Activated CD4-positive, CD25-positive, alpha-beta regulatory T cell treated with anti-CD3 and anti-CD28 coated beads, Interleukin-2, amount 50 U/mL, for 16 hours (primary cell): ENCODE measurements around the gene LRP1B.

ENCODE experiments used
- DNase-seq: peaks from one replicate; pipeline ENCODE4 v3.0.0-alpha.2; 2020; ENCODE audit warnings: low read depth, low spot score

LRP1B gene

DNA sequence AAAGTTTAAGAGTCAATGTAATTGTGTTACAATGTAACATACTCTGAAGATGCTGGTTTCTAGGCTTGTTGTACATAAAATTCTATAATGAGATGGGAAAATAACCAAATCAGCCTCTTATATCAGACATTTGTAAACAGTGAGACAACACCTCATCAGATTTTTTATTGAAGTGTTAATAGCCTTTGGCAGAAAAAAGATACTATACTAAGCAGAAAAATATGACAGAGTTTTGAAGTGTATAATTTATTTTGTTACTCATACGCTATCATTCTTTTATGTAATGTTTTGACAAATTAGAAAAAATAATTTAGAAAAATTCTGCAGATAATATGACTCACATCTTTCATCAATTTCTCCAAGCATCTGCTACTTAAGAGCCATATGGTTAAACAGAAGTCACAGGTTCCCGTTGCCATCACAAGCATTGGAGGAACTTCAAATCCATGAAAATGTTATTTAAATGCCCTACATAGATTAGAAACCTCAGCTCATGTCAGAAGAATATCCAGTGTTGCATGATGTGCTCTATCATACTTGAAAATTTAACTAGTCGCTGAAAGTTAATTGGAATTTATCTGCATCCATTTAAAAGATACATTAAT, 535.4 kb downstream of the LRP1B start:
- DNase-seq = no peak

DNA sequence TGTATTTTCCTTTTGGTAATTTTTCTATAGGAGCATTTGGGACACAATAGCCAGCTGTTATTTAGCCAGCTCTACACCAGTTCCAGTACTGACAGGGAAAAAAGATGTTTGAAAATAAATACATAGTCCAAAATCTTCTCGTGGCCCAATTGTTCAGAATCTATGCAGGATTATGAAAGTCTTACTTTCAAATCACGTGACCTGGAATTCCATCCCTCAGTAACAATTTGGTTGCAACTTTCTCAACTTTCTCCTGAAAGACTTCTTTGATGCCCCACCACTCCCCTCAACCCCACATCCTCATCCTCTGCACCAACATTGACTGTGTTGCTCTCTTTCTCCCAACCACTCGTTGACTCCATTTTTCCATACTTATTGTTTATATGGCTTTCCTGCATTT, 539.0 kb downstream of the LRP1B start:
- no peak for DNase-seq

DNA sequence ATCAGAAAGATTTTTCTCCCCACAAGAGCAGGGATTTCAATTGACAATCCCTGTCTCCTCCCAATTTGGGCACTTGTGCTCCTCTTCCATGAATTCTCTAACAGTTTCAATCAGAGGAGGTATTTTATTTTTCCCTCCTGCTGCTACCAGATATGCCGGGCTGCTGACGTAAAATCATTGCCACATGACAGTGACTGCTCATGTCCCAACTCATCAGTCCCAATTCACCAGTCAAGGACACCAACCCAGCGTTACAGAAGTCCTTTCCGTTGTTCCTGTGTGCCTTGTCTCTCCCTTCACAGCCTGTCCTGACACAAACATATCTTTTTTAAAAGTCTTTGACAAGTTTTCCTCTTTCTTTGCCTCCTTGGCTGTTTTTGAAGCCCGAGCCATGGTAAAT, 540.2 kb downstream of the LRP1B start:
- no peak for DNase-seq

DNA sequence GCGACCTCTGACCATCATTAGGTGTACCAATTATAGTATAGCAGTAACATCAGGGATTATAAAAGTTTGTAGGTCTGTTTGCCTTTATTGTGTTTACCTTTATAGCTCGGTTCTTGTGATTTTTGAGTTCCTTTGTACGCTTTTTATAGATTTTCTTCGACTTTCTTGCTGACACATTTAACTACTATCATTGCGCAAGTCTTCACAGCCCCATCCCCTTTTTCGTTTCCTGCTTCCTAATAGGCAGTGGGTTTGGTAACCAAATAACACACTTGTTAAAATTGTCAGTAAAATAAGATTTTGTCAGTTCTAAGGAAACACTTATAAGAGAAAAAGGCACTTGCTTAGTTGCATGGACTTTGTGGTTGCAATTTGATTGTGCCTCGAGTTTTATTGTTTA, 541.5 kb downstream of the LRP1B start:
- no peak for DNase-seq

DNA sequence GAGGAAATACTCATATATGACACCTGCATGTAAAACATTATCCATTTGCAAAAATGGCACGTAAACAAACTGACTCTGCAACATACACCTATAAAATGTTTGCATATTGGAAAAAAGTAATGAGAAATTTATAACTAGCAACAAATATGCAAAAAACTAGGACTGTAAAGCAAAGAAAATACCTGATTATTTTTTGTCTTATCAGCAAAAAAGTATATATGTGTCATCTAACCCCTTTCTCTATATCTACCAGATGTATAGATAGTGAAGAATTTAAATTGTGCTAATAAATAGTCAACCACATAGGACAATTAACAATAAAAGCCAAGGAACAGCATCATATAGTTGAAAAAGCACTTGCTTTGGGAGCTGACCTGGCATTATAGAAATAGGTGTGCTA, 543.8 kb downstream of the LRP1B start:
- DNase-seq = no peak

DNA sequence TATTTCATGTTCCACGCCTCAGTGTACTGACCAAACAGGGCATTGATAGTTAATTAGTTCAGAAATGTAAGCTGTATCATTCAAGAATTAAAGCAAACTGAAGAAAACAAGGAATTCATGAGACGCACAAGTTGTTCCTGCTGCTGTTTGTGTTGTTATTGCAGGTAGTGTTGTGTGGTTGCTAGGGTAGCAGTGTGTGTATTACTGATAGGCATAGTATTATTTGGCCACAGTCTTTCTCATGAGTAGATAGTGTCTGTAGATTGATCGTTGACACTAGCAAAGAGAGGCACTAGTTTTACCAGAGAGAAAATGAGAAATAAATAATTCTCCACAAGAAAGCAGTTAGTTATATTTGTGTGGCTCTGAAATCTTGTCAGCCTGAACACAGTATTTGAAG, 548.6 kb downstream of the LRP1B start:
- no peak for DNase-seq

DNA sequence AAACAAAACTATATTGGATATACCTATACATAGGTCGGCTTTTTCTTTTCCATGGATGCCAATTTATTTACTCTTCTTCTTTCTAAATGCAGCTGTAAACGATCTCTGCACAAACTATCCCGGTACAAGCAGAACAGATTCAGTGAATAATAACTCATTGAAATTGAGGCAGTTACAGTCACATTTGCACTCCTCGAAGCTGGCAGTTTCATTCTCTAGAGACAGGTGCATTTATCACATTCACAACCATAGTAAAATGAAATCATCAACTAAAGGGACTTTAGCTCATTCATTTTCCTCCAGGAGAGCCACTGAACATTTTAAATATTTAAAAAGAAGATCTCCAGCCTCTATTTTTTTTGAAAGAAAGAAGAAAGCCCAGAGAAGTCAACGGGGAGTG, 551.7 kb downstream of the LRP1B start:
- DNase-seq = no peak

DNA sequence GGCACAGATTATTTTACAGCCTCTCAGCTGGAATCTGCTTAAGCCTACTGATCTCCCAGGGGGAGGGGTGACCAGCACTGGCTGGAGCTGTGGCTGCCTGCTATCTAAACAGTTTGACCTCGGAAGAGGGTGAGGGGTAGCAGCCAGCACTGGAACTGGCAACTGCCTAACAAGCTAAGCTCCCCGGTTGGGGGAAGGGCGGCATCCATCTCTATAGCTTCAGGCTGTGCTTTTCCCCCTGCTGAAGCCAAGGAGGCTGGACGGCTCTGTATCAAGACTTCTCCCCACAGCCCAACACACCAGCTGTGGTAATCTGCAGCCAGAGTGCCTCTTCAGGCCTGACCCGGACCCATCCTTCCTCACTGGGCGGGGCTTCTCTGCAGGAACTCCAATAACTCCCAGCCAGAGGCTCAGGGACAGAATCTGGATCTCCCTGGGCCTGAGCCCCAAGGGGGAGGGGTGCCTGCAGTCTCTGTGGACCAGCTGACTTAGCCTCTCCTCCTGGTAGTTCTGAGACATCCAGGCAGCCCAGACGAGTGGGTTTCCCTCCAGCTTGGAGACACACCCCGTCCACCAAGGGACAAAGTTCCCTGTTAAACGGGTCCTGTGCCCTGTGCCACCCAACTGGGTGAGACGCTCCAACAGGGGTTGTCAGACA, 560.2 kb downstream of the LRP1B start:
- no peak for DNase-seq

DNA sequence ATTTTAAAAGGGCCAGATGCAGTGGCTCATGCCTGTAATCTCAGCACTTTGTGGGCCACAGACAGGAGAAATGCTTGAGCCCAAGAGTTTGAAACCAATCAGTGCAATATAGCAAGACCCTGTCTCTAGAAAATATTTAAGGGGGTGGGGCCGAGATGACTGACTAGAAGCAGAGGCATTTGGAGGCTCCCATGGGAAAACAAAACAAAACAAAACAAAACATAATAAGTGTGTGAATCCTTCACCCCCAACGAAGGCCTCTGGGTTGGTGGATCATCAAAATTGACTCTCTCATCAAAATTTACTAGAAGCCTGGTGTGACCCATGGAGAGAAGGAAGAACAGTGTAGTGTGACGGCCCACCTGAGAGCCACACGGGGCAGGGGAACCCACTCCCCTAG, 560.9 kb downstream of the LRP1B start:
- no peak for DNase-seq

DNA sequence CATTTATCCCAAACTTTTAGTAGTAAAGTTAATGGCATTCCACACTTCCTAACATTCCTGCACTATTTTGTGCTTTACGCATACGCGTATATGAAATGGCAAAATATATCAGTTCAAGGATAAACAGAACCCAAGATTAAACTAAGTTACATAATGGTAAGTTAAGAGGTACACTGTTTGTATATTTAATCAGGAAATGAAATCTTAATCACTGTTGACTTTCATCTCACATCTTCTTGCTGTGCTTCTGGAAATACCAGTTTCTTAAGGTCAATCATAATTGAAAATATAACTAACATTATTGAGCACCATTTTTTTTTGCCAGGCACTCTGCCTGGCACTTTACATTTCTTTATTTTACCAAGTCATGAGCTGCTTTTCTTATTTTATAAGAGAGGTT, 565.2 kb downstream of the LRP1B start:
- no peak for DNase-seq

DNA sequence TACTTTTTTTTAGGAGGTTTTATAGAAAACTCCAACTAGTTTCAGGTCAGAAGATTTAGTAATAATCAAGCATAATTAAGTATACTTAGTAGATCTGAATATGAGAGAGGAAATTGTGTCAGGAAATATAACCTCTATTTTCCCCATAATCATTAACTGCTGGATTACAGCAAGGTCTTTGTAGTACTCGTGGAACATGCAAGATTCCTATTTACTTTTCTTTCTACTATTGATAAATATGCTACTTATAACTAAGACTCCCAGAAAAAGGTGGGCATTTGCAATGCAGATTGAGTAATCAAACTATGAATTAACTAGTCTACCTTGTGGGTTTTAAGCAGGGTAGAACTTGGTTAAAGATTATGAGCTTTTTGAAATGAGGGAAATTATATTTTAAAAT, 570.1 kb downstream of the LRP1B start:
- DNase-seq = no peak

DNA sequence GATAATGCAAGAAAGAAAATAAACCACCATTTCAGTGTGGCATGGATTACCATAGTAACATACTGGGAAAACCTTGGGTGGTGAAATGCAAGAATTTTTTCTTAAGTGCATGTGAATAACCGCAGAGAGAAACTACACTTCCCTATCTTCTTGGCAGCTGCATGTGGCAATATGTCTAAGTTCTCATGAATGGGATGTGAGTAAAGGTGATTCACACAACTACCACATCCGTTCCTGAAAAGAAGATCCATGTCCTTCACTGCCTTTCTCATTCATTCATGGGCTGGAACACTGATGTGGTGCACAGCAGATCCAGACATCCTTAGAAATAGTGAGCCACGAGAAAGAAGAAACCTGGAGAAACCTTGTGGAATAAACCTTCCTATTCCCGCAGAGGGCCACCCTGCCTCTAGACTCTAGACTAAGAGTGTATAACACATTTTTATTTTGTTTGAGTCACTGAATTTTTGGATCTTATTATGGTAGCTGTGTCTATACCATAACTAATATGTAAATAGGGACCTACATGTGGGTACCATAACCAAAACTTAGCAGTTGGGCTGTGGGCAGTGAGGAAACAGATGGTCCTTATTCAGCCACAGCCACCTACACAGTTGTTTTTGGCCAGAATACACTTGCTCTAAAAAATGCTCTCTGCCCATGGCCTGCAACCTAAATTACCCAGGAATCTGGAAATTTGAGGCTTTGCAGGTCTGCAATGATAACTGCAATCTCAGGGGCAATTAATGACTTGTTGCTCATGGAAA, 573.3 kb downstream of the LRP1B start:
- no peak for DNase-seq

DNA sequence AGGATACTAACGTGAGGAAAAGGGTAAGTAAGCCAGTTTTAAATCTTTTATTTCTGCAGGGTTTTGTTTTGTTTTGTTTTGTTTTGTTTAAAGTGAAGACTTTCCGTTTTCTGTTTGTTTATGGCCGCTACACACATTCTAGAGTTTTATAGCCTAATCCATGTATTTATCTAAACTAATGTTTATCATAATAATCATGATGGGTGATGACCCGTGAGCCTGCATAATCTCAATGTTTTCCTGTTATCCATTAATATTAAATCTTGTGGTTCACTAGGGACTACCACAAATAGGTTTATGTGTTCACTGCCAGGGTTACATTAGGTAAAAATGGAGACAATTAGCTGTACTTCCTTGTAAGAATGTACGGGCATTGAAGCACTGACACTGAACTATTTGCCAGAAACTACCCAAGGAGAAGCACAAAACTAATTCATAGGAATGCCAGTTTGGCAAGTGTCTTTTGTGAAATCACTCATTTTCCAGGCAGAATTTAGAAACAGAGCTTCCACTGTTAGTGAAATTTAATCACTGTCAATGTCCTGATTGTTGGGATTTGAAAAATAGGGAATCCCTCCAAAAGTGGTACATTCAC, 574.8 kb downstream of the LRP1B start:
- DNase-seq = no peak

DNA sequence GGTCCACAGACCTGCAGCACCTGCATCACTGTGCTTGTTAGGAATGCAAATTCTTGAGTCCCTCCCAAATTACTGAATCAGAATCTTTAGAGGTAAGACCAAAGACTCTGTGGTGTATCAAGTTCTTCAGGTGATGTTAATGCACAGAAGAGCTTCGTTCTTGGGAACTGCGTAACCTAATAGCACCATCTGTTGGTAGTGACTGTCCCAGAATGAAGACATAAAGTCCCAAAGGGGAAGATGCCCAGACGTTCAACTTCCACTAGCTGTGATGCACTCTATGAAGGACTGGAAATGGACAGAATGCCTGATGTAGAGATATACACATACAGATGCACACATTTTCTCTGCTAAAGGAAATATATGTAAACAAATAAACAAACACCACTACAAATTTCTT, 576.0 kb downstream of the LRP1B start:
- DNase-seq = no peak

DNA sequence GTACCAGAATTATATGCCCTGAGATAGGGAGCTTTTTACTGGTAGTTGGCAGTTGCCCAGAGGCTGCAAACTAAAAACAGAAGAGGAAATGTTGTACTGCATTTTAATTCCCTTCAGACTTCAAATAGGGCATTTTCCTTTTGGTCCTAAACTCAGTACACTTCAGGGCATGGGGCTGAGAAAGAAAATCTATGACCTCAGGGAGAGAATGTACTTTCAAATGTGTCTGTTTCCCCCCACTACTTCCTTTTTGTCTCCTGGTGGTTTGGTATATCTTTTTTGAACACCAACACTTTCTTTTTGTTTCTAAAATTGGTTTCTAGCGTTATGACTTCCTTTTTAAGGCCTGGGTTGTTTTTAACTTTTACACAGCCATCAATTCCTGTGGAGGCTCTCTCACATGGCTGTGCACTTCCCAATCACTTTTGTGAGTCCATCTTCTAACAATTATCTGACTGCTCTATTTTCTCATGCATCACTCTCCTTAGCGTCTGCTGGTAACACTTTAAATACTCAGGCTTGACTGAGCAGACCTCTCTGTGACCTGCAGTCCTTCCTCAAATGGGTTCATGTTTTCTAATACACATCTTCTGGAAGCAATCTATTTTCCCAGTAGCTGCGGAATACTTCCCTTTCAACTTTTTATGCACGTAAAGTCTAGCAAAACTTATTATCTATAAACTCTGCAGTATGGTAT, 596.0 kb downstream of the LRP1B start:
- no peak for DNase-seq

DNA sequence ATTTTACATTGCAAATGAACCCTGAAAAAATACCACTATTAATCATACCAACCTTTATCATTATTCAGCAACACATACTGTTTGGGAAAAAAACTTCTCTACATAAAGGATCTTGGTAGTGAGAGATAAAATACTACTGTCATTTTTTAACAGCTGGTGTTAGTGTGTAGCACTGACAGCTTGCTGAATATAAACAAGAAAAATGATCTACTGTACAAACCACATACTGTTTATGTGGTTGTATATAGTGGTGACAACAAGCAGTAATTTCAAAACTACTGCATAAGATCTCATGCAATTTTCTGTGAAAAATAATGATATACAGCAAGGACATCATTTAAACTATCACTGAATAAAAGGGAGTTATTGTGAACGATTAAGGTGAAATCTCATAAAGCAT, 601.2 kb downstream of the LRP1B start:
- no peak for DNase-seq

DNA sequence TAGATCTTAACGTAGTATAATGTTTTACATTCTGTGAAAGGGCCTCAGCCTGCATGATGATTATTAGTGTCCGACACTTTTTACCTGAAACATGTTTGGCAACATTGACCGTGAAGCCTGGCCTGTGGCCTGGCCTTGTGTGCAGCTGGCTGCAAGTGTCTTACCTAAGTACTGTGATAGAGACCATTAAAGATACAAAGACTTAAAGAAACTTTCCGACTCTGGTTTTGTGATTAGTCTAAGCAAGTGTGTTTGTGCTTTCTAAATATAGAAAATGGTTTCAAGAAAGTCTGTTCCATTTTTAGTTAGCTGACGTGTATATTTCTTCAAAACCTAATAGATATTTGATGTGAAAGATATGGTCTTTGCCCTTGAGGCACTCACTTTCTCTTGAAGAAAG, 601.8 kb downstream of the LRP1B start:
- DNase-seq = no peak

DNA sequence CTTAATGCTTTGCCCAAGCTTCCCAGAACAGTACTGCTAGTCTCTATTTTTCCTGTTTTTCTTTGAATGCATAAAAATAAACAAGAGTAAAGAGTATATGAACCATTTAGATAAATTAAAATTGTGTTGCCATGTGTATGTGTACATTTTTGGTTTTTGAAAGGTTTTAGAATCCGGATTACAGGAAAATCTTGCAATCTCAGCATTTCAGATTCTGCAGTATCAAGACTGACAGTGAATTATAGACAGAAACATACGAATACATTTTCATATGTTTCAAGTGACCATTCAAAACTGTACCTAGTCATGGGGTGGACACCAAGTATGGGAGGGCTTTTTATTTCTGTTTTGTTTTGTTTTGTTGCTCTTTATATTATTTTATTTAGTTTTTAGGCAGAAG, 604.1 kb downstream of the LRP1B start:
- no peak for DNase-seq

DNA sequence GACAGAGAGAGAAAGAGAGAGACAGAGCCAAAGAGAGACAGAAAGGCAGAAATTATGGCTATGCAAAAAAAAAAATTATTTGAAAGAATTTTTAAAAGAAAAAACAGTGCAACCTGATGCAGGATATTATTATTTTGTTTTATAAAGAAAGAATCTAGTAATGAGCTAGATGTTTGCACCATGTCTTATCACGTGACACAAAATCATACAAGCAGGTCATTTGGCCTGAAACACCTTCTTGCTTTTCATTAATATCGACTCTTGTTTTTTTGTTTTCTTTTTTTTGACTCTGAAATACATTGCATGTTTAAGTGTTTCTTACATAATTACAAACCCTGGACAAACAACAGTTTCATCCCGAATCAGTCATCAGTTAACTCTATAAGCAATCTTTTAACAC, 606.0 kb downstream of the LRP1B start:
- no peak for DNase-seq

DNA sequence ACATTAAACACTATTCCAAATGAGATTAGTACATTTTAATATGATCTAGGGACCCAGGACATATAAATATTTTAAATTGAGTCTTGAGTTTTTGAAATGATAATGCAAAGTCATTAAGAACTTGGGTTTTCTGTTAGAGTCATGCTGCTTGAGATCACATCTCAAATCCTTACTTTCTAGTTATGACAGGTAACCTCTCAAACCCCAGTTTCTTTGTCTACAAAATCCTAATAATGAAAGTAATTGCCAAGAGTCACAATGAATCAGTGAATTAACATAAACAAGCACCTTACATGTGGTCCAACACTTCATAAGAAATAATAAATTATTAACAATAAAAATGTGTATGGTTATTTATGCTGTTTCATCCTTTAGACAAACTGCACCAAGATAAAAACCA, 607.6 kb downstream of the LRP1B start:
- no peak for DNase-seq

DNA sequence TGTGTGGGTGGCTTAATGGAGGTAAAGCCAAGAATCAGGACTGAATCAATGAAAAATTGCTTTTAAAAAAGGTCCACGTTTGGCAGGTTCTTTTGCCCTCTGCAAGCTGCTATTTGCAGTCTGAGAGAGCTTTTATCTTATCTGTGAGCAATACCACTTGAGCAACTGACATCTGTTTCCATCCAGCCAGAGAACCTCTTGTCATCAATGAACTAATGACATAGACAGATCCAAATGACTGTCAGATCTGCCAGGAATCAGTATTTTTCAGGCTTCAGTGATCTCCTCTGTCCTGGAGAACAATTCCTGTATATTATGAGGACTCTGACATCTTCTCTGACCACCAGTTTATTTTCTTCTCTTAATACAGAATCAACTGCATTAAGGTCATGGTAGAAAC, 608.1 kb downstream of the LRP1B start:
- no peak for DNase-seq

DNA sequence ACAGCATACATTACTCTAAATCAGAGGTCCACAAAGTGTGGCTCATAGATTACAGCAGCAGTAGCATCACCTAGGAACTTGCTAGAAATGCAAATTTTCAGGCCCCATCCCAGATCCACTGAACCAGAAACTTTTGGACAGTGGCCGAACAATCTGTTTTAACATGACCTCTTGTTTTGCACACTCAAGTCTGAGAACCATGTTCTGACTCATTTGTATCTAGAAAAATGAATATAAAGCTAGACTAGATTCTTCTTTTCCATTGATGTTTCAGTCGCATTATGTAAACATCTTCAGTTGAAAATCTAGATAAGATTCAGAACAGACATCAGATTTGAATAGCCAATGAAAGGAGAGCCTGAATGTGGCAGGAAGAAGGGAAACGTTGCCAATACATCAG, 608.8 kb downstream of the LRP1B start:
- no peak for DNase-seq
